Natural killer cell (primary cell): Measurements from ENCODE around the gene FBXO34. TPM values are rescaled to one million over a fixed set of nuclear protein-coding genes. Genes with fewer than 3 reads are reported as not detected.

Experiments used
- ATAC-seq, 3 donors: fragments of 150-1000 bp in 2 of 3; fragments of 200-7000 bp in 1 of 3; cut with Tn5 transposase; 1 replicate in 1 of 3; 2 replicates in 2 of 3; pipeline ENCODE4 v1.10.0; 2021; ENCODE audit warnings: mild to moderate bottlenecking in 2 of 3, moderate library complexity in 2 of 3
- DNase-seq, 2 donors: peaks; one replicate each; pipeline versions ENCODE4 v3.0.0 to v3.0.0-alpha.2; 2013 to 2021; ENCODE audit warnings: mixed read lengths in 1 of 2
- H3K27ac ChIP-seq: one replicate; pipeline ENCODE4 v1.5.1; 2013; ENCODE audit warnings: mild to moderate bottlenecking, low read length
- H3K27me3 ChIP-seq: one replicate; pipeline ENCODE4 v1.6.1; 2013; ENCODE audit warnings: low read length; ENCODE audit not compliant: control insufficient read depth, insufficient read depth
- H3K36me3 ChIP-seq: one replicate; pipeline ENCODE4 v1.6.1; 2013; ENCODE audit warnings: low read length; ENCODE audit not compliant: control insufficient read depth, insufficient read depth
- H3K4me1 ChIP-seq: one replicate; pipeline ENCODE4 v1.6.1; 2013; ENCODE audit warnings: low read length; ENCODE audit not compliant: control insufficient read depth, insufficient read depth
- H3K4me3 ChIP-seq: one replicate; pipeline ENCODE4 v1.5.1; 2013; ENCODE audit warnings: low read length
- H3K9me3 ChIP-seq: one replicate; pipeline ENCODE4 v1.6.1; 2013; ENCODE audit warnings: low read length; ENCODE audit not compliant: control insufficient read depth, insufficient read depth
- H3K27ac Mint-ChIP-seq, 2 donors: one replicate each; pipeline ENCODE4 v1.8.0; 2022; ENCODE audit warnings: mild to moderate bottlenecking in 2 of 2, mixed read lengths in 2 of 2, moderate library complexity in 1 of 2
- H3K27me3 Mint-ChIP-seq, 2 donors: one replicate each; pipeline ENCODE4 v1.8.0; 2022; ENCODE audit warnings: low read depth in 2 of 2, mixed read lengths in 2 of 2
- H3K36me3 Mint-ChIP-seq: one replicate; pipeline ENCODE4 v1.8.0; 2022; ENCODE audit warnings: mixed read lengths
- H3K4me1 Mint-ChIP-seq, 2 donors: one replicate each; pipeline ENCODE4 v1.8.0; 2022; ENCODE audit warnings: mixed read lengths in 2 of 2
- H3K4me3 Mint-ChIP-seq: one replicate; pipeline ENCODE4 v1.8.0; 2022; ENCODE audit warnings: mild to moderate bottlenecking, moderate library complexity, mixed read lengths
- H3K9me3 Mint-ChIP-seq, 2 donors: one replicate each; pipeline ENCODE4 v1.8.0; 2022; ENCODE audit warnings: mixed read lengths in 2 of 2
- WGBS: methylation state at CpG from one replicate; pipeline ENCODE4 v1.1.7; 2013; ENCODE audit warnings: missing lambda C conversion rate; ENCODE audit not compliant: insufficient coverage; 5-methylcytosine and 5-hydroxymethylcytosine counted together
- intact Hi-C: fragments of 100-400 bp; cut with micrococcal nuclease; formaldehyde crosslinking; loops from one replicate; pipeline ENCODE4 v1.14.2; 2022
- total RNA-seq, 4 donors: library from RNA; stranded (reverse); fragments of 120-200 nt in 1 of 4; gene quantifications; one replicate each; pipeline versions ENCODE4 v1.2.3 to v1.2.4, GENCODE V29; 2013 to 2022
- TF ChIP-seq, protein P1 (sequence below): fragments of 200-600 bp; IDR thresholded peaks from one replicate; pipeline ENCODE4 v1.8.0; 2022; ENCODE audit warnings: antibody characterized with exemption

FBXO34 gene
- total RNA-seq, 3 donors from 2014 or later (not counting 1 experiment from before 2014, with no cell fraction given): 34.7 to 39.3 (median 36.6) TPM

GRCh38 chr14:55240526-55241178, 30.6 kb upstream of the FBXO34 start:
- Mint-ChIP-seq H3K27ac (no peak overlapping the region), H3K36me3 (no peaks in the 10 kb centered on the region), H3K9me3 (no peaks in the 10 kb centered on the region), H3K4me1 (no peaks in the 10 kb centered on the region), H3K27me3 (peaks cover 21 to 26% of the 10 kb centered on the region in 2 donors), H3K4me3 (no peak overlapping the region)
- Histone ChIP-seq H3K36me3 (no peaks in the 10 kb centered on the region), H3K4me1 (no peaks in the 10 kb centered on the region), H3K9me3 (no peaks in the 10 kb centered on the region), H3K4me3 (no peak overlapping the region), H3K27ac (no peak overlapping the region), H3K27me3 (no peaks in the 10 kb centered on the region)
- no peak for ATAC-seq
- DNase-seq: no peak
- intact Hi-C loops: no loop called here
- TF ChIP-seq, protein P1, sequence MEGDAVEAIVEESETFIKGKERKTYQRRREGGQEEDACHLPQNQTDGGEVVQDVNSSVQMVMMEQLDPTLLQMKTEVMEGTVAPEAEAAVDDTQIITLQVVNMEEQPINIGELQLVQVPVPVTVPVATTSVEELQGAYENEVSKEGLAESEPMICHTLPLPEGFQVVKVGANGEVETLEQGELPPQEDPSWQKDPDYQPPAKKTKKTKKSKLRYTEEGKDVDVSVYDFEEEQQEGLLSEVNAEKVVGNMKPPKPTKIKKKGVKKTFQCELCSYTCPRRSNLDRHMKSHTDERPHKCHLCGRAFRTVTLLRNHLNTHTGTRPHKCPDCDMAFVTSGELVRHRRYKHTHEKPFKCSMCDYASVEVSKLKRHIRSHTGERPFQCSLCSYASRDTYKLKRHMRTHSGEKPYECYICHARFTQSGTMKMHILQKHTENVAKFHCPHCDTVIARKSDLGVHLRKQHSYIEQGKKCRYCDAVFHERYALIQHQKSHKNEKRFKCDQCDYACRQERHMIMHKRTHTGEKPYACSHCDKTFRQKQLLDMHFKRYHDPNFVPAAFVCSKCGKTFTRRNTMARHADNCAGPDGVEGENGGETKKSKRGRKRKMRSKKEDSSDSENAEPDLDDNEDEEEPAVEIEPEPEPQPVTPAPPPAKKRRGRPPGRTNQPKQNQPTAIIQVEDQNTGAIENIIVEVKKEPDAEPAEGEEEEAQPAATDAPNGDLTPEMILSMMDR: no peak
- 70% methylated on average over 33 of the region's 33 CpGs for WGBS

GRCh38 chr14:55241673-55242072, 29.5 kb upstream of the FBXO34 start:
- H3K27ac ChIP-seq: no peak overlapping the region
- H3K36me3 Mint-ChIP-seq: no peaks in the 10 kb centered on the region
- H3K4me1 ChIP-seq: no peaks in the 10 kb centered on the region
- intact Hi-C loops: no loop called here
- H3K27ac Mint-ChIP-seq: no peak overlapping the region
- H3K9me3 ChIP-seq: no peaks in the 10 kb centered on the region
- no peaks in the 10 kb centered on the region for H3K27me3 ChIP-seq
- peaks cover 23% of the 10 kb centered on the region in 2 donors for H3K27me3 Mint-ChIP-seq
- H3K36me3 ChIP-seq: no peaks in the 10 kb centered on the region
- H3K4me3 ChIP-seq: no peak overlapping the region
- no peak overlapping the region for H3K4me3 Mint-ChIP-seq
- TF ChIP-seq, protein P1: no peak
- H3K9me3 Mint-ChIP-seq: no peaks in the 10 kb centered on the region
- WGBS: 97% methylated on average over 4 of the region's 4 CpGs
- ATAC-seq (no peak), DNase-seq (no peak)
- H3K4me1 Mint-ChIP-seq: no peaks in the 10 kb centered on the region

DNA sequence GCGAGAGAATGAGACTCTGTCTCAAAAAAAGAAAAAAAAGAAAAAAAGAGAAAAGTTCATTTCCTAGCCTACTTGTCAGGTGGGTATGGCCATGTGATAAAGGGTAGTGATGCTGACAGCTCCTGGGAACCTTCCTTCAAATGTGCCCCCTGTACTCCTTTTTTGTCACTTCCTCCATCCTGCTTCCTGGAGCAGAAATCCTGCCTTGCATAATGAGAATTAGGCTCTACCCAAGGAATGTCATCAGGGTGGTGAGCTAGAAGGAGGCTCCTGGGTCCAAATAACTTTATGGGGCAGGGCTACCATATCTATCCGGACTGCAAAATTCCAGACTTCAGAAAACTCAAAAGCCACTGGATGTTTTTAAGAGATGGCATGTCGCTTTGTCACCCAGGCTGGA, 27.8 kb upstream of the FBXO34 start:
- intact Hi-C loops: no loop called here
- DNase-seq: no peak
- TF ChIP-seq, protein P1: no peak
- Histone ChIP-seq H3K4me1 (no peaks in the 10 kb centered on the region), H3K27me3 (no peaks in the 10 kb centered on the region), H3K4me3 (no peak overlapping the region), H3K9me3 (no peaks in the 10 kb centered on the region), H3K36me3 (no peaks in the 10 kb centered on the region), H3K27ac (no peak overlapping the region)
- H3K4me1 Mint-ChIP-seq: no peaks in the 10 kb centered on the region
- H3K36me3 Mint-ChIP-seq: no peaks in the 10 kb centered on the region
- H3K27me3 Mint-ChIP-seq: peaks cover 26 to 32% of the 10 kb centered on the region in 2 donors
- no peak overlapping the region for H3K27ac Mint-ChIP-seq
- no peak for ATAC-seq
- no peak overlapping the region for H3K4me3 Mint-ChIP-seq
- H3K9me3 Mint-ChIP-seq: no peaks in the 10 kb centered on the region
- 89% methylated on average over 3 of the region's 3 CpGs for WGBS

DNA sequence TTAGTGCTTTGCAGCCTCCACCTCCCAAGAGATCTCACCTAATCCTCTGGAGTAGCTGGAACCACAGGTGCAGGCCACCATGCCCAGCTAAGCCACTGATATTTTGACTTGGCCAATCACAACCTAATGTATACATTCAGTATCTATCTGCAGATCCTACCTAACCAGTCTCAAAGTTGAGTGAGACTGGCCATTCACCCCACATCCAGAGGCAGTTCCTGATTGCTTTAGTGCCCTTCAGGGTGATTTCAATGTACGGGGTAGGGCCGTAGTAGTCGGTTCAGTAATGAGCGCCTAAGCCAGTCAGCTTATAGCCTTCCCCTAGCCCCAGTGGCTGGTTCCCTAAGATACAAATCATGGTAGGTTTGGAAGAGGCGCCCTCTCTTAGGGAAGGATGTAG, 27.4 kb upstream of the FBXO34 start:
- DNase-seq (no peak), ATAC-seq (no peak)
- Histone ChIP-seq H3K9me3 (no peaks in the 10 kb centered on the region), H3K4me3 (no peak overlapping the region), H3K27me3 (no peaks in the 10 kb centered on the region), H3K4me1 (no peaks in the 10 kb centered on the region), H3K27ac (no peak overlapping the region), H3K36me3 (no peaks in the 10 kb centered on the region)
- intact Hi-C loops: no loop called here
- no peaks in the 10 kb centered on the region for H3K9me3 Mint-ChIP-seq
- WGBS: 98% methylated on average over 5 of the region's 5 CpGs
- H3K4me3 Mint-ChIP-seq: no peak overlapping the region
- no peak overlapping the region for H3K27ac Mint-ChIP-seq
- H3K36me3 Mint-ChIP-seq: no peaks in the 10 kb centered on the region
- TF ChIP-seq, protein P1: no peak
- H3K4me1 Mint-ChIP-seq: no peaks in the 10 kb centered on the region
- peaks cover 30 to 32% of the 10 kb centered on the region in 2 donors for H3K27me3 Mint-ChIP-seq
